Measurements from ENCODE around the gene ROBO2.

GRCh38 chr3:76997733-76998132 lies 42.2 kb upstream of the ROBO2 start:
- TF ChIP-seq CTCF (IDR thresholded peaks at IDR 0.05; ENCODE audit: insufficient read depth, low read length) = no peak
- TF ChIP-seq POLR2AphosphoS5 (IDR thresholded peaks at IDR 0.05; ENCODE audit: low read depth) = no peak
- no peak for TF ChIP-seq SPI1 (IDR thresholded peaks at IDR 0.05; ENCODE audit: borderline replicate concordance, low read depth)
- no peak for TF ChIP-seq GABPA (IDR thresholded peaks at IDR 0.05; ENCODE audit: low read depth)
- no peak for TF ChIP-seq REST (IDR thresholded peaks at IDR 0.05; ENCODE audit: insufficient replicate concordance, low read depth)
